ENCODE data around the gene KRTAP2-4. TPM values are rescaled to one million over a fixed set of nuclear protein-coding genes. Genes with fewer than 3 reads are reported as not detected.
"Not testable (repeated sequence)": the region's sequence is repeated elsewhere in the genome, so short reads cannot be mapped to it uniquely, and the experiment has no call there.

The KRTAP2-4 gene
- total RNA-seq, 1 experiment from 2014 or later: not detected

GRCh38 chr17:41067281-41067680, 1.6 kb upstream of the KRTAP2-4 start:
- Histone ChIP-seq H4K5ac (ENCODE audit: insufficient read length, low read depth, low read length) (no peak overlapping the region), H3K27me3 (ENCODE audit: insufficient read depth, low read length) (no peaks in the 10 kb centered on the region), H2BK12ac (ENCODE audit: insufficient read length, low read depth, low read length) (no peak overlapping the region), H2BK120ac (ENCODE audit: low read depth, low read length, poor library complexity, severe bottlenecking) (no peak overlapping the region), H2BK20ac (ENCODE audit: low read depth, low read length, poor library complexity, severe bottlenecking) (no peak overlapping the region), H3K9ac (ENCODE audit: extremely low read depth, insufficient read length, low read length) (no peak overlapping the region), H2AK5ac (ENCODE audit: insufficient read length, low read length) (no peak overlapping the region), H4K8ac (replicated peaks; ENCODE audit: insufficient read length, low read depth, low read length) (no peak overlapping the region), H3K56ac (ENCODE audit: insufficient read length, low read depth, low read length) (no peak overlapping the region), H3K14ac (ENCODE audit: insufficient read depth, low read length) (no peak overlapping the region), H3K4me2 (ENCODE audit: insufficient read depth, insufficient read length, low read length) (no peak overlapping the region), H3K18ac (ENCODE audit: insufficient read length, low read depth, low read length) (no peak overlapping the region), H2BK5ac (ENCODE audit: insufficient read length, low read length) (no peak overlapping the region), H2BK15ac (ENCODE audit: low read depth, low read length) (no peak overlapping the region), H3K79me1 (ENCODE audit: insufficient read depth, low read depth, low read length, poor library complexity, severe bottlenecking) (no peaks in the 10 kb centered on the region), H2AFZ (ENCODE audit: low read length) (no peak overlapping the region), H3K27ac (ENCODE audit: insufficient read length, low read depth, low read length) (no peak overlapping the region), H3K23ac (ENCODE audit: insufficient read length, low read depth, low read length) (no peak overlapping the region), H3K4ac (ENCODE audit: low read depth, low read length) (no peak overlapping the region), H3K9me3 (ENCODE audit: control insufficient read depth, low read depth, low read length) (no peaks in the 10 kb centered on the region), H3K4me1 (ENCODE audit: insufficient read depth, low read length) (no peaks in the 10 kb centered on the region), H4K20me1 (ENCODE audit: control insufficient read depth, insufficient read depth, insufficient read length) (no peaks in the 10 kb centered on the region), H4K91ac (ENCODE audit: insufficient read length, low read depth, low read length) (no peak overlapping the region), H3T11ph (ENCODE audit: low read length) (no peak overlapping the region), H3K79me2 (ENCODE audit: insufficient read depth, low read length) (no peaks in the 10 kb centered on the region), H3K23me2 (ENCODE audit: insufficient read length, low read depth, low read length, poor library complexity, severe bottlenecking) (no peaks in the 10 kb centered on the region)
- H3K4me3 Mint-ChIP-seq: no peak overlapping the region
- no peaks in the 10 kb centered on the region for H3K36me3 Mint-ChIP-seq (ENCODE audit: insufficient read depth in 1 of 3, low read depth in 3 of 3)
- no peaks in the 10 kb centered on the region for H3K9me3 Mint-ChIP-seq
- DNase-seq: no peak
- no peak overlapping the region for H3K27ac Mint-ChIP-seq
- H3K4me1 Mint-ChIP-seq: 0 out of 4 replicates have a peak, but pooled peaks cover 0 to 5% of the 10 kb centered on the region in 2 experiments
- TF ChIP-seq CTCF (conservative IDR thresholded peaks at IDR 0.05): no peak
- H3K27me3 Mint-ChIP-seq (ENCODE audit: low read depth): no peaks in the 10 kb centered on the region

GRCh38 chr17:41065016-41065689, 526 bp downstream of the KRTAP2-4 start:
- H3K4me3 Mint-ChIP-seq; H2BK20ac ChIP-seq (ENCODE audit: low read depth, low read length, poor library complexity, severe bottlenecking); H2BK15ac ChIP-seq (ENCODE audit: low read depth, low read length); H4K8ac ChIP-seq (replicated peaks; ENCODE audit: insufficient read length, low read depth, low read length); H4K91ac ChIP-seq (ENCODE audit: insufficient read length, low read depth, low read length); H2AK5ac ChIP-seq (ENCODE audit: insufficient read length, low read length); H3K23me2 ChIP-seq (ENCODE audit: insufficient read length, low read depth, low read length, poor library complexity, severe bottlenecking); H3K27ac Mint-ChIP-seq; H2AFZ ChIP-seq (ENCODE audit: low read length); H3K36me3 Mint-ChIP-seq (ENCODE audit: insufficient read depth in 1 of 3, low read depth in 3 of 3); H3K4me2 ChIP-seq (ENCODE audit: insufficient read depth, insufficient read length, low read length); H3K9me3 ChIP-seq (ENCODE audit: control insufficient read depth, low read depth, low read length); H3K4me1 ChIP-seq (ENCODE audit: insufficient read depth, low read length); H3K79me1 ChIP-seq (ENCODE audit: insufficient read depth, low read depth, low read length, poor library complexity, severe bottlenecking); H4K5ac ChIP-seq (ENCODE audit: insufficient read length, low read depth, low read length); H3K27me3 ChIP-seq (ENCODE audit: insufficient read depth, low read length); H2BK5ac ChIP-seq (ENCODE audit: insufficient read length, low read length); H3T11ph ChIP-seq (ENCODE audit: low read length); H3K9ac ChIP-seq (ENCODE audit: extremely low read depth, insufficient read length, low read length); H3K9me3 Mint-ChIP-seq; H2BK12ac ChIP-seq (ENCODE audit: insufficient read length, low read depth, low read length); H3K23ac ChIP-seq (ENCODE audit: insufficient read length, low read depth, low read length); H4K20me1 ChIP-seq (ENCODE audit: control insufficient read depth, insufficient read depth, insufficient read length); H2BK120ac ChIP-seq (ENCODE audit: low read depth, low read length, poor library complexity, severe bottlenecking); H3K27me3 Mint-ChIP-seq (ENCODE audit: low read depth); H3K18ac ChIP-seq (ENCODE audit: insufficient read length, low read depth, low read length); H3K79me2 ChIP-seq (ENCODE audit: insufficient read depth, low read length); H3K27ac ChIP-seq (ENCODE audit: insufficient read length, low read depth, low read length); H3K4ac ChIP-seq (ENCODE audit: low read depth, low read length); H3K14ac ChIP-seq (ENCODE audit: insufficient read depth, low read length); DNase-seq; H3K56ac ChIP-seq (ENCODE audit: insufficient read length, low read depth, low read length); H3K4me1 Mint-ChIP-seq: not testable (repeated sequence)
- no CpG with 5 or more reads among the region's 16 CpGs for WGBS (ENCODE audit: extremely low coverage, insufficient read length, low lambda C conversion rate)
